NCI-H748 (cell line): ENCODE results near the gene SGK2.

Experiments
- DNase-seq: peaks from one replicate; lab custom pipeline; 2025; ENCODE audit not compliant: unreplicated experiment; lab: John Stamatoyannopoulos, UW

Gene SGK2

DNA sequence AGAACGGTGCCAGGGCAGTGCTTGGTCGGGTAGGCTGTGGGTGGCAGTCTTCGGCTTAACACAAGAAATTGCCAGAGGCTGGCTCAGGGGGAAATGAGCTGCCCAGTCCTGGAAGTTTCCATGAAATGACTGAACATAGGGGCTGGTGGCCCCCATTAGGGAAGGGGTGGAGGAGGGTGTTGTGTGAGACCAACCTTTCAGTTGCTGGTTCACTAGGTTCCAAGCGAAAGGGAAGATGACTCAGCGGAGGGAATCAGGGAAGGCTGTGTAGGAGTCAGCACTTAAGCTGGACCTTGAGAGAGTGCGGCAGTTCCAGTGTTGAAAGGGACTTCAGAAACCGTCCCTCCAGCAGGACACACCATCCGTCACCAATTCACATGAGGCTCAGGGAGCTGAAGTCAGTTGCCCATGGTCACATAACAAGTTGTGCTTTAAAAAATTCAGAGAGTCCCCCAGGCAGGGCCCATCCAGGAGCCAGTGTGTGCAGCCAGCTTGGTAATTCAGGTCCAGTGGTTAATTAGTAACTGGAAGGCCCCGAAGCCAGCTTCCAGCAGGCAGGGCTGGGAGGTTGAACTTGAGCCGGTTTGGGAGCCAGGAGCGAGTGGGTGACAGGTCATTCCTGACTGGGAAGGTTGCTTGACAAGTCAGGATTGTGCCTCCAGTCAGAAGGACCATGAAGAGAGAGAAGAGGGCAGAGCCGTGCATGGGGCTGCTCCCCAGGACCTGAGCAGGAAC, at the start of gene SGK2:
Gene SGK2, plus strand, starts transcription at position 616 of the 735 bp plus-strand sequence. CDS start 7,469 bp downstream, outside the sequence.
- DNase-seq: no peak

GRCh38 chr20:43511879-43512278, 46.9 kb upstream of the SGK2 start:
- DNase-seq: no peak

DNA sequence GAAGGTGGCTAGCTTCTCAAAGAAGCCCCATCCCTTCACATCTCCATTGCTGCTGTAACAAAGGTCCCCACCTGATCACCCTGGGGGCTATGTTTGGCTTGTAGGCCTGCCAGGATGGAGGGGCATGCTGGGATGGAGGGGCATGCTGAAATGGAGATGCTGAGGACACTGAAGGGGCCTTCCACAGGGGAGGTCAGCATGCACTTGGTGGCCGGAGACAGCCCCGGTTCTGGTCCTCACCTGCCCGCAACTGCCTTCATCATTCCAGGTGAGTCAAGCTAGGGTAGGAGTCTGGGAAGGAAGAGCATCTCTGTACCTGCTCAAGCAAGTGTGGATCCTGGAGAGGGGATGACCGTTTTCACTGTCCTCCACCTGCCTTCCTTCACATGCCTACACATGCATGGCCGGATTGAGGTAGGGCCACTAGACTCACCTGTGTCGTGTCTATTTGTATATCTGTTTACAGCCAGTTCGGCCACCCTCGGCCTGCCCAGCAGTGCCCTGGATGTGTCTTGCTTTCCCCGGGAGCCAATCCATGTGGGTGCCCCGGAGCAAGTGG, 45.4 kb upstream of the SGK2 start:
- no peak for DNase-seq

DNA sequence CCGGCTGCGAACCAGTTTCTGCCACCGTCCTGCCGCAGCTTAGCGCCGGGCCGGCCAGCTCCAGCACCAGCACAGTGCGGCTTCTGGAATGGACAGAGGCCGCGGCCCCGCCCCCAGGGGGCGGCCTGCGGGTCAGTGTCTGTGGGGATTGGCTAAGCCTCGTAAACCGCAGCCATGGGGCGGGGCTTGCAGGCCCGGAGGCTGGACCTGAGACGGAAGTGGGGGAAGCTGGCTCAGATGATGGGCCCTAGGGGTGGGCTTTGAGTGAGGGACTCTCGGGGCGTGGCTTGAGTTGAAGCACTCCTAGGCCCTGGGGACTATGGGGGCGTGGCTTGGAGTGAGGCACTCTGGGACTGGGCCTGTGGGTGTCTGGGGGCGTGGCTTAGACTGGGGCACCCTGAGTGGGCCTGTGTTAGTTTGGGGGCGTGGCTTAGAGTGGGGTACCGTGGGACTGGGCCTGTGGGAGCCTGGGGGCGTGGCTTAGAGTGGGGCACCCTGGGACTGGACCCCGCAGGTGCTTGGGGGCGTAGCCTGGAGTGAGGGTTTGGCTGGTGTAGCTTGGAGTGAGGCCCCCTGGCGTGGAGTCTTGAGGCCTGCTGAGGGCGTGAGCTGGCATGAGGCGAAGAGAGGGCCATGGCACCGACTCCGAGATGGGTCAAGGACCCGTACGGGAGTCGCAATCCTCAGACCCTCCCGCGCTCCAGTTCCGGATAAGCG, 44.7 kb upstream of the SGK2 start:
- DNase-seq: peak; percentile 99

- DNase-seq: peak; percentile 75
Observed at GRCh38 chr20:43514648-43514999, 44.2 kb upstream of the SGK2 start.

GRCh38 chr20:43515628-43516027, 43.2 kb upstream of the SGK2 start:
- no peak for DNase-seq

DNA sequence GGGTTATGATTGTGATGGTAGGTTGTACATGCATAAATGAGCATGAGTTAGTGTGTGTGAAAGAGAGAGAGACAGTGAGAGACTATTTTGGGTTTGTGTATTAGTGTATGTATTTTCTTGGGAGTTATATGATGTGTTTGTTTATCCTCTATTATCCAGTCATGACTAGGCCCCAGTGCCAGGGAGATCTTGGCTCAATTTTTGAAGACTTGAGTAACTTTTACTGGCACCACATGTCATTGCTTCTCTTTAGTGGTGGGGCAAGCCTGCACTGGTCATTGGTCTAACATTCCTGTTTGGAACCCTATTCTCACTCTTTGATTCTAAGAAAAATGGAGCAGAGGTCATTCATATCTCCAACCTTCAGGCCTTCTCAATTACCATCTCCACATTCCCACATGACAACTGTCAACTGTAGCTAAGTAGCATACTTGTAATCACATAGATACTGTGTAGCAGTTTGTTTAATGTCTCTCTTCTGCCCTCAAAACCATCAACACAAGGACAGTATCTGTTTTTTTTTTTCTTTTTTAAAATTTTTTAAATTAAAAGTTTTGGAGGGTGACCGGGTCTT, 42.5 kb upstream of the SGK2 start:
- no peak for DNase-seq

GRCh38 chr20:43520074-43520630, 38.7 kb upstream of the SGK2 start:
- DNase-seq: no peak

- DNase-seq: no peak
Observed at GRCh38 chr20:43525021-43525420, 33.8 kb upstream of the SGK2 start.

DNA sequence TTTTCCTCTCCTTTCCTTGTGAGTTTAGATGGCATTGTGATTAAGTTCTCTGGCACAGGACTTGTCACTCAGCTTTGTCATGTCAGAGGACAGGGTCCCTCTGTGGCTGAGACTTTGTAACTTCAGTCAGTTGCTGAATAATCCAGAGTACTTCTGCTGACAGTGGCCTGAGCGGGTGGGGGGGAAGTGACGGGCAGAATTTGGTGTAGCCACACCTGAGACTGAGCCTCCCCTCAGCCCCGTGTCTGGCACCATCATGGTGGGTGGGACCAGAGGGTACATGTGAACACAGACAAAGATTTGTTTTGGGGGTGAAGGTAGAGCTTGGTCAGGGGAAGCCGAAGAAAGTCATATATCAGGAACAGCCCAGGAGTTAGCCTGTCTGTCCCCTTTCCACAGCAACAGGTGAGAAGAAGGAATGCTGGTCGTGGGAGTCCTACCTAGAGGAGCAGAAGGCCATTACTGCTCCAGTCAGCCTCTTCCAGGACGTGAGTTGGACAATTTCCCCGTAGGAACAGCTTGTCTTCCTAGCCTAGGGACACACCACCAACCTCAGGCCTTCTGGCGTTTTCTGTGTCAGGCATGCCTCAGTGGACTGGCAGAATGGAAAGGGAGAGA, 30.5 kb upstream of the SGK2 start:
- no peak for DNase-seq

- DNase-seq: no peak
Observed at GRCh38 chr20:43529051-43529450, 29.8 kb upstream of the SGK2 start.

DNA sequence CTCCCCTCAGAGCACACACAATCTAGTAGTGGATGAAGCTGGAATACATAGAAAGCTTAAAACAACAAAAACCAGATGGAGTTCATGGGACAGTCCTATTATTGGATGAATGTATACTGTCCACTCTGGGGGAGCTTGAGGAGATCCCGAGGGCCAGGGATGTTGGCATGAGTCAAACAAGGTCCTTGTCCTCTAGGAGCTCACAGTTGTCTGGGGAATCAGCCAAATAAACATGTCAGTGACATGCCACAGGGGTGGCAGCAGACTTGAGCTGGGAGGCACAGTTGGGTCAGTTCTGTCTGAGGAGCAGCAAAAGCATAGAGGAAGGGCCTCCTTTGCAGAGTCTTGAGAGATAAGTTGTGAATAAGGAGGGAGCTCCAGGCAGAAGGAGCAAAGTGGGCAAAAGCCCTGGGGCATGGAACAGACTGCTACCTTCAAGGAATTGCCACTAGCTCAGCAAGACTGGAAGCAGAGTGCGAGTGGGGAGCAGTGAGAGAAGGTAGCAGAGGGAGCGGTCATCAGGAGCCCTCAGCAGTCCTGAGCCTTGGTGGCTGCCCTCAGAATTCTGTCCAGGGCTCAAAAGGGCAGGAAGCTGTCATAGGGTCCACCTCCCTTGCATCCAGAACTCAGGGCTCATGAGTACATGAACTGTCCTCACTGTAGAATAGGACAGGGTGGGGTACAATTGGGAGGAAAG, 29.2 kb upstream of the SGK2 start:
- no peak for DNase-seq

DNA sequence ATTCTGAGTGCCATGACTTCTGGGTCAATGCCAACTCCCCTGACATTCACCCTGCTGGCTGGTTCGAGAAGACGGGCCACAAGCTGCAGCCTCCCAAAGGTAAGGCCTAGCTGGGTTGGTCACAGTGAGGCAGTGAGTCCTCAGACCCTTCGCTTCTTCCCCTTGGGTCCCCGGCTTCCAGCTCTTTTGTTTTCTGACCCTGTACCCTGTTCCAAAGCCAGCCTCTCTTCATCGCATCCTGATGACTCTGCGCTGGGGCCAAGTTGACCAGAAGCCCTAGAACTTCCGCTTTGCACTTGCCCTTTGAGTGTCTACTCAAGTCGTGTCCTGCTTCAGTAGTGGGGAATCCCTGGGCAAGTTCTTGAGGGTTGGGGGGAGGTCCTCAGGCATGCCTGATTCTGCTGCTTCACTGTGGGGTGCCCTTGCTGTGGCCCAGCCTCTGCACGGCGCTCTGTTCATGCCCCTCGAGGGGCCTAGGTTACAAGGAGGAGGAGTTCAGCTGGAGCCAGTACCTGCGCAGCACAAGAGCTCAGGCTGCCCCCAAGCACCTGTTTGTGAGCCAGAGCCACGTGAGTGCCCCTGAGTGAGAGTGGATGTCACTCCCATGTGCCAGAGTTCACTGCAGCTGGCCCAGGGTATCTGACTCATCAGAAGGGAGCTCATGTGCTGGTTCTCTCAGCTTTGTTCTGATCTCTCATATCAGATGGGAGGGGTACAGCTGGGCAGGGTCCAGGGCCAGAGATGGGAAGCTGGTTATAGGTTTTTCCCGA, 28.3 kb upstream of the SGK2 start:
- DNase-seq: no peak

DNA sequence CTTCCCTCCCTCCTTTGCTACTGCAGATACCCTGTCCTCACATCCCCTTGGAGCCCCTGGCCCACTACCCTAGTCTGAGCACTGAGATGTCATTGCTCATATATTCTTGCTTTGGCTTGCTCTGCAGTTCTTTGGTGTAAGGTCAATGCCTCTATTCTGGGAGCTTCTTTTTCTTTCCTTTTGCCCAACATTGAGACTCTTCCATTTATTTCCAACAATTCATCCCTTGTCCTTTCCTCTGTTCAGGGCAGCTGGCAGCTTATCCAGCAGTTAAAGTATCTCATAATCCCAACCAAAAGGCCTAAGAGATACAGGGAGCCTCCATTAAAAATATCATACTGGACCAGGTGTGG, 27.8 kb upstream of the SGK2 start:
- DNase-seq: no peak

- no peak for DNase-seq
Observed at GRCh38 chr20:43532416-43533055, 26.3 kb upstream of the SGK2 start.

GRCh38 chr20:43533060-43533459, 25.8 kb upstream of the SGK2 start:
- DNase-seq: no peak

- DNase-seq: no peak
Observed at GRCh38 chr20:43534016-43534415, 24.8 kb upstream of the SGK2 start.

- no peak for DNase-seq
Observed at GRCh38 chr20:43534791-43535350, 24.0 kb upstream of the SGK2 start.

GRCh38 chr20:43535370-43536004, 23.3 kb upstream of the SGK2 start:
- DNase-seq: no peak
